ENCODE data around the gene JAZF1. TPM values are rescaled to one million over a fixed set of nuclear protein-coding genes. Genes with fewer than 3 reads are reported as not detected.

JAZF1 gene
- total and polyA plus RNA-seq, 2 donors (not counting 1 experiment from before 2014, with no cell fraction given) = 14.0 to 38.6 TPM

DNA sequence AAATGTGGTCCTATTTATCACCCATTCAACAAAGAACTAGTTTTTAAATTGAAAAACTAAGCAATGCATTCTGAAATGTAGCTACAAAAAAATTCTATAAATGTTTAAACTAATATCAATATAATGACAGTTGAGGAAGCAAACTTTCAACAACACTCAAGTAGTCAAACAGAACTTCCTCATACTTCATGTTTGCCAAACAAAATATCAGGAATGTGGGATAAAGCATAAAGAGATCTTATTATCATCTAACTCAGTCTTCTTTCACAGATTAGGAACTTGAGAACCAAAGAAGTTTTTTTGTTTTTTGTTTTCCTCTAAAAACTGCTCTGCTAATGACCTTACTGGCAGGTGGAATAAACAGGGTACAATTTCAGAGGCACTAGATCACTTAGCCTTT lies 116.2 kb downstream of the JAZF1 start:
- Mint-ChIP-seq H3K4me1 (peaks cover 53% of the 10 kb centered on the region), H3K27me3 (no peaks in the 10 kb centered on the region), H3K27ac (no peak overlapping the region), H3K4me3 (no peak overlapping the region), H3K9me3 (ENCODE audit: insufficient read depth) (no peaks in the 10 kb centered on the region)
- Histone ChIP-seq H3K4me1 (ENCODE audit: control insufficient read depth in 2 of 2, insufficient read depth in 2 of 2, low read length in 2 of 2) (peaks cover 0 to 6% of the 10 kb centered on the region in 2 donors), H3K27ac (ENCODE audit: low read length in 2 of 2) (peak overlapping the region in 1 of 2 donors; percentile 18), H3K9me3 (ENCODE audit: control extremely low read depth in 1 of 3, control insufficient read depth in 2 of 3, insufficient read depth in 1 of 3, low read length in 2 of 3) (no peaks in the 10 kb centered on the region), H3K36me3 (replicated peaks in 1 of 2; ENCODE audit: control extremely low read depth in 1 of 2, control insufficient read depth in 1 of 2, extremely low read depth in 1 of 2, insufficient read depth in 2 of 2, low read length in 1 of 2) (no peaks in the 10 kb centered on the region), H3K4me2 (replicated peaks; ENCODE audit: low read depth, low read length, poor library complexity, severe bottlenecking) (no peak overlapping the region), H3K9ac (ENCODE audit: low read length) (no peak overlapping the region), H2AFZ (ENCODE audit: insufficient read depth, low read depth, low read length, poor library complexity, severe bottlenecking) (no peak overlapping the region), H3K79me2 (ENCODE audit: control insufficient read depth, insufficient read depth, low read length) (peaks cover 82% of the 10 kb centered on the region), H4K20me1 (ENCODE audit: control insufficient read depth, insufficient read depth, low read length, poor library complexity, severe bottlenecking) (peaks cover 78% of the 10 kb centered on the region), H3K27me3 (replicated peaks in 1 of 4; ENCODE audit: control extremely low read depth in 1 of 4, control insufficient read depth in 3 of 4, insufficient read depth in 4 of 4, low read length in 3 of 4) (no peaks in the 10 kb centered on the region), H3K4me3 (ENCODE audit: control extremely low read depth in 1 of 5, extremely low read depth in 1 of 5, insufficient read depth in 1 of 5, low read depth in 2 of 5, low read length in 4 of 5) (no peak overlapping the region)
- intact Hi-C loops (cut with micrococcal nuclease) = no loop called here
- ChIA-PET CTCF (no interaction called here), POLR2A (no interaction called here)
- TF ChIP-seq EZH2 (IDR thresholded peaks at IDR 0.05; ENCODE audit: borderline replicate concordance, insufficient read depth, low read depth, low read length, poor library complexity, severe bottlenecking) = no peak
- TF ChIP-seq, protein P1, sequence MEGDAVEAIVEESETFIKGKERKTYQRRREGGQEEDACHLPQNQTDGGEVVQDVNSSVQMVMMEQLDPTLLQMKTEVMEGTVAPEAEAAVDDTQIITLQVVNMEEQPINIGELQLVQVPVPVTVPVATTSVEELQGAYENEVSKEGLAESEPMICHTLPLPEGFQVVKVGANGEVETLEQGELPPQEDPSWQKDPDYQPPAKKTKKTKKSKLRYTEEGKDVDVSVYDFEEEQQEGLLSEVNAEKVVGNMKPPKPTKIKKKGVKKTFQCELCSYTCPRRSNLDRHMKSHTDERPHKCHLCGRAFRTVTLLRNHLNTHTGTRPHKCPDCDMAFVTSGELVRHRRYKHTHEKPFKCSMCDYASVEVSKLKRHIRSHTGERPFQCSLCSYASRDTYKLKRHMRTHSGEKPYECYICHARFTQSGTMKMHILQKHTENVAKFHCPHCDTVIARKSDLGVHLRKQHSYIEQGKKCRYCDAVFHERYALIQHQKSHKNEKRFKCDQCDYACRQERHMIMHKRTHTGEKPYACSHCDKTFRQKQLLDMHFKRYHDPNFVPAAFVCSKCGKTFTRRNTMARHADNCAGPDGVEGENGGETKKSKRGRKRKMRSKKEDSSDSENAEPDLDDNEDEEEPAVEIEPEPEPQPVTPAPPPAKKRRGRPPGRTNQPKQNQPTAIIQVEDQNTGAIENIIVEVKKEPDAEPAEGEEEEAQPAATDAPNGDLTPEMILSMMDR (IDR thresholded peaks at IDR 0.05) = no peak
- ATAC-seq (ENCODE audit: low read depth) (no peak), DNase-seq (no peak)

GRCh38 chr7:28062197-28062991 lies 118.2 kb downstream of the JAZF1 start:
- peak; percentile 47 for DNase-seq
- ATAC-seq (ENCODE audit: low read depth) = peak; percentile 62
- peaks cover 71% of the 10 kb centered on the region for H4K20me1 ChIP-seq (ENCODE audit: control insufficient read depth, insufficient read depth, low read length, poor library complexity, severe bottlenecking)
- ChIA-PET POLR2A (no interaction called here), CTCF (interaction anchor here (0.6 to 3.5 kb wide), 18 partner anchors 8 to 792 kb away, joined by 3 to 41 read pairs (median 4); no protein-coding TSS in a partner anchor)
- intact Hi-C loops (cut with micrococcal nuclease) = loop anchor here (2.0 kb wide), 1 partner anchor 34 kb away; no protein-coding TSS in a partner anchor
- H3K9me3 ChIP-seq (ENCODE audit: control extremely low read depth in 1 of 3, control insufficient read depth in 2 of 3, insufficient read depth in 1 of 3, low read length in 2 of 3) = no peaks in the 10 kb centered on the region
- H2AFZ ChIP-seq (ENCODE audit: insufficient read depth, low read depth, low read length, poor library complexity, severe bottlenecking) = no peak overlapping the region
- H3K9ac ChIP-seq (ENCODE audit: low read length) = no peak overlapping the region
- H3K27me3 Mint-ChIP-seq = no peaks in the 10 kb centered on the region
- no peaks in the 10 kb centered on the region for H3K9me3 Mint-ChIP-seq (ENCODE audit: insufficient read depth)
- peaks cover 79% of the 10 kb centered on the region for H3K79me2 ChIP-seq (ENCODE audit: control insufficient read depth, insufficient read depth, low read length)
- no peak overlapping the region for H3K27ac ChIP-seq (ENCODE audit: low read length in 2 of 2)
- H3K27me3 ChIP-seq (replicated peaks in 1 of 4; ENCODE audit: control extremely low read depth in 1 of 4, control insufficient read depth in 3 of 4, insufficient read depth in 4 of 4, low read length in 3 of 4) = no peaks in the 10 kb centered on the region
- TF ChIP-seq EZH2 (IDR thresholded peaks at IDR 0.05; ENCODE audit: borderline replicate concordance, insufficient read depth, low read depth, low read length, poor library complexity, severe bottlenecking) = no peak
- TF ChIP-seq, protein P1 (IDR thresholded peaks at IDR 0.05) = peak; percentile 67
- H3K36me3 ChIP-seq (replicated peaks in 1 of 2; ENCODE audit: control extremely low read depth in 1 of 2, control insufficient read depth in 1 of 2, extremely low read depth in 1 of 2, insufficient read depth in 2 of 2, low read length in 1 of 2) = peaks cover 0 to 3% of the 10 kb centered on the region in 2 experiments
- H3K4me1 ChIP-seq (ENCODE audit: control insufficient read depth in 2 of 2, insufficient read depth in 2 of 2, low read length in 2 of 2) = peaks cover 0 to 6% of the 10 kb centered on the region in 2 donors
- 76% methylated on average over 11 of the region's 12 CpGs for WGBS (ENCODE audit: insufficient coverage)
- peaks cover 44% of the 10 kb centered on the region for H3K4me1 Mint-ChIP-seq
- H3K4me3 ChIP-seq (ENCODE audit: control extremely low read depth in 1 of 5, extremely low read depth in 1 of 5, insufficient read depth in 1 of 5, low read depth in 2 of 5, low read length in 4 of 5) = no peak overlapping the region
- H3K27ac Mint-ChIP-seq = no peak overlapping the region
- H3K4me3 Mint-ChIP-seq = no peak overlapping the region
- H3K4me2 ChIP-seq (replicated peaks; ENCODE audit: low read depth, low read length, poor library complexity, severe bottlenecking) = no peak overlapping the region

Measured in B cell (primary cell).